GM12878 (cell line): ENCODE results near the gene CREBBP. TPM values are rescaled to one million over a fixed set of nuclear protein-coding genes. Genes with fewer than 3 reads are reported as not detected.

ENCODE experiments used
- ATAC-seq: fragments of 200-7000 bp; cut with Tn5 transposase; 3 replicates; pipeline ENCODE4 v1.9.1; 2020; ENCODE audit warnings: mild to moderate bottlenecking, moderate library complexity
- BruUV-seq: library from RNA; stranded (reverse); fragments of 400-500 nt; replicated peaks from 2 replicates; lab custom pipeline; 2021; lab: Mats Ljungman, UMichigan
- CTCF ChIA-PET: fragments of 300-600 bp; sonication (Branson Sonifier 250); formaldehyde crosslinking; extraction: SDS; loops from one replicate; lab custom pipeline; 2021; ENCODE audit warnings: inconsistent platforms; lab: Yijun Ruan, JAX
- POLR2A ChIA-PET: fragments of 350-600 bp; formaldehyde crosslinking; extraction: SDS; loops from one replicate; lab custom pipeline; 2021; ENCODE audit warnings: inconsistent platforms; lab: Charles Lee
- RAD21 ChIA-PET: fragments of 300-600 bp; sonication (Branson Sonifier 250); formaldehyde crosslinking; loops from one replicate; lab custom pipeline; 2023; ENCODE audit warnings: antibody characterized with exemption; ENCODE audit not compliant: unreplicated experiment; lab: Charles Lee
- SMC1A ChIA-PET: fragments of 300-600 bp; sonication (Branson Sonifier 250); formaldehyde crosslinking; loops from one replicate; lab custom pipeline; 2023; ENCODE audit not compliant: unreplicated experiment, uncharacterized antibody; lab: Charles Lee
- DNase-seq: peaks from one replicate; pipeline ENCODE4 v3.0.0-alpha.2; 2011; ENCODE audit warnings: low read depth, low spot score
- FAIRE-seq: peaks from 3 replicates; lab custom pipeline; 2011; peaks lifted over from hg19 to GRCh38; lab: Jason Lieb, UNC
- H2AFZ ChIP-seq: 2 replicates; pipeline ENCODE4 v1.6.0; 2011; ENCODE audit warnings: low read depth, low read length, control low read depth; ENCODE audit not compliant: control insufficient read depth
- H3K27ac ChIP-seq: 2 replicates; pipeline ENCODE4 v1.5.1; 2011; ENCODE audit warnings: control low read depth; ENCODE audit not compliant: control insufficient read depth, insufficient read depth
- H3K27me3 ChIP-seq, 2 experiments: replicated peaks in 1 of 2; 2 replicates each; pipeline versions ENCODE4 v1.6.0 to v1.6.1; 2011; ENCODE audit warnings: low read length in 1 of 2; ENCODE audit not compliant: control insufficient read depth in 2 of 2, insufficient read depth in 2 of 2
- H3K36me3 ChIP-seq, 2 experiments: 2 replicates each; pipeline ENCODE4 v1.5.1; 2011; ENCODE audit warnings: low read length in 1 of 2; ENCODE audit not compliant: control insufficient read depth in 2 of 2, insufficient read depth in 2 of 2
- H3K4me1 ChIP-seq: 2 replicates; pipeline ENCODE4 v1.6.1; 2011; ENCODE audit warnings: mild to moderate bottlenecking, low read length, moderate library complexity, mixed read lengths; ENCODE audit not compliant: control insufficient read depth, insufficient read depth
- H3K4me2 ChIP-seq: 2 replicates; pipeline ENCODE4 v1.6.0; 2011; ENCODE audit warnings: control low read depth; ENCODE audit not compliant: control insufficient read depth, insufficient read depth
- H3K4me3 ChIP-seq: fragments of 200-600 bp; sonication (generic); 2 replicates; pipeline ENCODE4 v1.5.1; 2016
- H3K79me2 ChIP-seq: 2 replicates; pipeline ENCODE4 v1.6.0; 2011; ENCODE audit warnings: low read length; ENCODE audit not compliant: control insufficient read depth, insufficient read depth
- H3K9ac ChIP-seq: 2 replicates; pipeline ENCODE4 v1.8.0; 2011; ENCODE audit warnings: low read length, control low read depth, mixed read lengths; ENCODE audit not compliant: control insufficient read depth, insufficient read depth
- H3K9me3 ChIP-seq: replicated peaks from 3 replicates; pipeline ENCODE4 v1.5.1; 2011; ENCODE audit warnings: mild to moderate bottlenecking, low read length; ENCODE audit not compliant: control insufficient read depth, insufficient read depth
- H4K20me1 ChIP-seq: 2 replicates; pipeline ENCODE4 v1.6.0; 2011; ENCODE audit not compliant: control insufficient read depth, insufficient read depth
- KLF5 ChIP-seq: fragments of 450-650 bp; IDR thresholded peaks from 2 replicates; pipeline ENCODE4 v1.6.1; 2014; ENCODE audit warnings: mild to moderate bottlenecking; ENCODE audit not compliant: partially characterized antibody
- NKRF ChIP-seq: fragments of 450-650 bp; conservative IDR thresholded peaks from 2 replicates; pipeline ENCODE4 v1.6.1; 2017; ENCODE audit warnings: mild to moderate bottlenecking, moderate library complexity
- ZBTB33 ChIP-seq: fragments of 450-650 bp; IDR thresholded peaks from 2 replicates; pipeline ENCODE4 v1.6.1; 2017; ENCODE audit warnings: mild to moderate bottlenecking
- whole genome bisulfite sequencing: methylation state at CpG from one replicate; pipeline ENCODE4 v1.1.6; 2016; ENCODE audit warnings: low lambda C conversion rate; ENCODE audit not compliant: insufficient replicate concordance, insufficient coverage; ENCODE audit errors: missing lambda C conversion rate; 5-methylcytosine and 5-hydroxymethylcytosine counted together
- in situ Hi-C: fragments of 300-500 bp; cut with MboI; formaldehyde crosslinking; loops from 9 replicates; pipeline ENCODE4 v1.14.3; 2018; ENCODE audit warnings: mixed read lengths
- intact Hi-C: fragments of 100-400 bp; cut with micrococcal nuclease; formaldehyde crosslinking; loops from one replicate; pipeline ENCODE4 v1.14.2; 2022; ENCODE audit not compliant: unreplicated experiment
- polyA plus RNA-seq, 11 experiments: library from polyadenylated mRNA; depleted of rRNA in 4 of 11; unstranded in 6 of 11; stranded (reverse) in 5 of 11; fragments of >200 nt; fragmentation: Nextera tagmentation in 4 of 11; fragmentation: Illumina TruSeq in 1 of 11; extraction: Ambion mirVana in 4 of 11; extraction: Trizol in 1 of 11; gene quantifications; 1 replicate in 1 of 11; 2 replicates in 10 of 11; pipeline versions ENCODE4 v1.2.1 to v1.2.3, GENCODE V29; 2011 to 2016; ENCODE audit warnings: inconsistent platforms in 2 of 11, missing spikeins in 2 of 11, low read depth in 1 of 11
- total RNA-seq, 4 experiments: library from RNA; depleted of rRNA in 3 of 4; stranded (reverse); fragments of >200 nt in 3 of 4; fragmentation: Illumina TruSeq in 1 of 4; extraction: Trizol in 1 of 4; gene quantifications; 2 replicates each; pipeline versions ENCODE4 v1.2.1 to v1.2.3, GENCODE V29; 2013 to 2021

CREBBP gene
- total and polyA plus RNA-seq, 10 of the 15 experiments (the other 5 are each of a cell fraction or from before 2014, with no cell fraction given), result 3.4 to 32.7 (median 7.9) TPM

DNA sequence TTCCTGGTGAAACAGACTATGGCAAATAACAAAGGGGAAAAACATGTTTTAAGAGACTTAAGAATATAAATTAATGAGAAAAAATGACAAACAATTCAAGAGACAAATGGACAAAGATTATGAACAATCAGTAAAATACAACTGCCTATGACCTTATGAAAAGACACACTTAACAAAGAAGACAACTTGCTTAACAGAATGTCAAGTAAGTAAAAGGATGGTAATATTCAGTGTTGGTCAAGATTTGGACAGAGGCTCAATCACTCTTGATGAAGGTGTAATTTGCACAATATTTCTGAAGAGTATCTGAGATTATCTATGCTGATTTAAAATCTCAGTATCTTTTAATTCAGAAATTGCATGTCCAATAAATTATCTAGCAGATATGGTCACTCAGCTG lies 34.4 kb downstream of the CREBBP start:
- in situ Hi-C loops, result no loop called here
- Histone ChIP-seq H3K9me3 (no peaks in the 10 kb centered on the region), H4K20me1 (peaks cover 3% of the 10 kb centered on the region; the same call in 1 of the 2 replicates), H3K79me2 (peaks cover 60% of the 10 kb centered on the region), H3K27ac (no peak overlapping the region), H3K36me3 (peaks cover 10 to 12% of the 10 kb centered on the region in 2 experiments), H3K9ac (no peak overlapping the region), H3K27me3 (no peaks in the 10 kb centered on the region), H3K4me2 (no peak overlapping the region), H3K4me1 (peaks cover 5% of the 10 kb centered on the region), H3K4me3 (no peak overlapping the region), H2AFZ (no peak overlapping the region)
- ChIA-PET CTCF (no interaction called here), SMC1A (no interaction called here), POLR2A (no interaction called here), RAD21 (no interaction called here)
- BruUV-seq, result no TSS peak
- TF ChIP-seq NKRF, result no peak
- TF ChIP-seq ZBTB33, result no peak
- FAIRE-seq, result no peak
- DNase-seq, result no peak
- ATAC-seq, result no peak
- intact Hi-C loops, result no loop called here

- BruUV-seq, result no TSS peak
- peak; percentile 18 for FAIRE-seq
- ATAC-seq, result no peak
- H3K79me2 ChIP-seq, result peaks cover 63% of the 10 kb centered on the region
- no peak for TF ChIP-seq KLF5
- TF ChIP-seq, all 136 proteins: peak for 0
- DNase-seq, result no peak
- ChIA-PET POLR2A (interaction anchor here (0.7 kb wide), 1 partner anchor 55 kb away, joined by 5 read pairs; no protein-coding TSS in a partner anchor), CTCF (interaction anchor here (1.0 to 1.1 kb wide), 2 partner anchors 14 to 36 kb away, joined by 3 to 4 read pairs; no protein-coding TSS in a partner anchor), RAD21 (no interaction called here), SMC1A (no interaction called here)
- in situ Hi-C loops (no loop called here), intact Hi-C loops (no loop called here)
- WGBS, result 73% methylated on average over 3 of the region's 3 CpGs
- no peaks in the 10 kb centered on the region for H3K9me3 ChIP-seq
- no peak overlapping the region for H3K4me3 ChIP-seq
- no peaks in the 10 kb centered on the region for H4K20me1 ChIP-seq
- no peaks in the 10 kb centered on the region for H3K27me3 ChIP-seq
- H3K9ac ChIP-seq, result no peak overlapping the region
- H3K4me2 ChIP-seq, result no peak overlapping the region
- no peaks in the 10 kb centered on the region; a peak in 1 of 4 replicates for H3K36me3 ChIP-seq
- H3K4me1 ChIP-seq, result peaks cover 3% of the 10 kb centered on the region; the same call in 1 of the 2 replicates
- H3K27ac ChIP-seq, result no peak overlapping the region
- H2AFZ ChIP-seq, result no peak overlapping the region
These were observed 37.5 kb downstream of the CREBBP start for GRCh38 chr16:3842994-3843393.
